ENCODE results near the gene ZBTB42.

DNA sequence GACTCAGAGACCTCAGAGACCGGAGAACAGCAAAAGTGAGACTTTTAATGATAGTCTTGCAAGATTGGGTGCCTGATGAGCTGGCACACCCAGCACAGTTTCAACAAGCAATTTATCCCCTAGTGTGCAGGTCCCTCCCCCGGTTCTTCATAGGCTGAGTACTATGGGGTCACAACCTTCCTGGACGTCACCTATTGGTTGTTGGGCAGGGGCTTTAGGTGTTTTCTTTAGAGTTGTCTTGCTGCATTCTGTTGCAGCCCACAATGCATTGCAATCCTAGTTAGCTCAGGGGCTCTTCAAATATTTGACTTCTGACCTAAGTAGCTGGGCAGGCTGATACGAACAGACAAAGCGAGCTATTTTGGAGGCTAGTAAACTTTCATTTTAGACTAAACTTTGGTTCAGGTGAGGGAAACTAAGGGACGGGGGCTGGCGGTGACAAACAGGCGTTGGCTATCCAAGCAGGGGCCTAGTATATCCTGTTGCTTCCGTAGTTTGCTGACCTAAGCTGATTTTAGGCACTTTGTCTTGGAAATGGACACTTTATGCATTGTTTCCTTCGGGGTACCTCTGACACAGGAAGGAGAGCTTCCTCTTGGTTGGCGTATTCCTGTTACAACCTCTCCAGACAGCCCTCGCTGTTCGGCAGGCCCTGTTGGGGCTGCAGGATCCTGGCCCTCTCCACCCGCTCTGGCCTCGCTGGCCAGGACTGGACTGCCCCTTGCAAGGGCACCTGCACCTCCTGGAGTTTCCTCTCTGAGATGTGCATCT lies 33.9 kb upstream of the ZBTB42 start:
- no peak for TF ChIP-seq POLR2A (IDR thresholded peaks at IDR 0.05)
- TF ChIP-seq, protein P1, sequence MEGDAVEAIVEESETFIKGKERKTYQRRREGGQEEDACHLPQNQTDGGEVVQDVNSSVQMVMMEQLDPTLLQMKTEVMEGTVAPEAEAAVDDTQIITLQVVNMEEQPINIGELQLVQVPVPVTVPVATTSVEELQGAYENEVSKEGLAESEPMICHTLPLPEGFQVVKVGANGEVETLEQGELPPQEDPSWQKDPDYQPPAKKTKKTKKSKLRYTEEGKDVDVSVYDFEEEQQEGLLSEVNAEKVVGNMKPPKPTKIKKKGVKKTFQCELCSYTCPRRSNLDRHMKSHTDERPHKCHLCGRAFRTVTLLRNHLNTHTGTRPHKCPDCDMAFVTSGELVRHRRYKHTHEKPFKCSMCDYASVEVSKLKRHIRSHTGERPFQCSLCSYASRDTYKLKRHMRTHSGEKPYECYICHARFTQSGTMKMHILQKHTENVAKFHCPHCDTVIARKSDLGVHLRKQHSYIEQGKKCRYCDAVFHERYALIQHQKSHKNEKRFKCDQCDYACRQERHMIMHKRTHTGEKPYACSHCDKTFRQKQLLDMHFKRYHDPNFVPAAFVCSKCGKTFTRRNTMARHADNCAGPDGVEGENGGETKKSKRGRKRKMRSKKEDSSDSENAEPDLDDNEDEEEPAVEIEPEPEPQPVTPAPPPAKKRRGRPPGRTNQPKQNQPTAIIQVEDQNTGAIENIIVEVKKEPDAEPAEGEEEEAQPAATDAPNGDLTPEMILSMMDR (IDR thresholded peaks at IDR 0.05), result no peak
